Stimulated activated CD8-positive, alpha-beta memory T cell treated with anti-CD3 and anti-CD28 coated beads, Interleukin-7, amount 100 ng/mL, for 48 hours (primary cell): Measurements from ENCODE around the gene SMARCAL1.

Experiments
- DNase-seq, 2 donors: peaks; one replicate each; pipeline ENCODE4 v3.0.0-alpha.2; 2020; ENCODE audit warnings: low read depth in 1 of 2; ENCODE audit errors: extremely low read depth in 1 of 2

SMARCAL1 gene

DNA sequence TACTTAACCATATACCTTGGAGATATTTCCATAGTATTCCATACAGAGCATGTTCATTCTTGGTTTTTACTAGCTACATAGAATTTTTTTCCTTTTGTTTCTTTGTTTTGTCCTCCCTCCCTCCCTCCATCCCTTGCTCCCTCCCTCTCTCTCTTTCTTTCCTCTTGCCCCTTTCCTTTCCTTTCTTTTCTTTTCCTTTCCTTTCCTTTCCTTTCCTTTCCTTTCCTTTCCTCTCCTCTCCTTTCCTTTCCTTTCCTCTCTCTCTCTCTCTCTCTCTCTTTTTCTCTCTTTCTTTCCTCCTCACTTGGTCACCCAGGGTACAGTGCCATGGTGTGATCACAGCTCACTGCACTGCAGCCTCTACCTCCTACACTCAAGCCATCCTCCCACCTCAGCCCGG lies 114.7 kb downstream of the SMARCAL1 start:
- no peak for DNase-seq

DNA sequence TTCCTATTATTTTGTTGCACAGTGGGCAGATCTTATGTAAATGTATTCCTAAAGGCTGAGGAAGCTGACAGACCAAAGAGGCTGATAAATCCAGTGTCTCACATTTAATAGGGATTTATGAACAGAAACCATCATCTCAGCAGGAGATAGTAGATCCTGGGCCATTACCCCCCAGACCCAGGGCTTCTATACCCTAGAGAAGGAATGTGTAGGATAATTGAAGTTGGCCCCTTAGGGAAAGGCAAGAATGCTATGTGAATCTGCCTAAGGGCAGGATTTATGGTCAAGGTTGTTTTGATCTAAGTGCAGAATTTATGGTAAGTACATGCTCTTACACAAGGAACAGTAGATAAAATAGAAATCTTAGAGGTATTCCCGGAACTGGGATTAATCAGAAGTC lies 115.3 kb downstream of the SMARCAL1 start:
- no peak for DNase-seq

DNA sequence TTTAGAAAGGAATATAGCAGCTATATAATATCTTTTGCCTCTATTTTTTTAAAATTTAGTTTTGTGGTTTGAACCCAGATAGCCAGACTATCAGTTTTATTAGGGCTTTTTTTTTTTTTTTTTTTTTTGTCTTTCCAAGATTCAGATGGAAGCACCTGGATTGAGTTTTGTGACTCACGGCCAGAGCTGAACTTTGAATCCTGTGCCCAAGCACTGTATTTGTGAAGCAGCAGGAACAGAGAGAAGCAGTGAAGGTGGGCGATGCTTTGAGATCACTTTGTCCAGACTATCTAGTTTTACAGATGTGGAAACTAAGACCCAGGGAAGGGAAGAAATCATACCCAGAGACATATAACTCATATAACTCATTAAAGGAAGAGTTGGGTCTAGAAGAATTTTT lies 120.3 kb downstream of the SMARCAL1 start:
- DNase-seq, result no peak
